ENCODE results near the gene NXNL1. TPM values are rescaled to one million over a fixed set of nuclear protein-coding genes. Genes with fewer than 3 reads are reported as not detected.
A peak's percentile ranks its signal among the peaks of the same experiment; 100 is the strongest.

NXNL1 gene
- total and polyA plus RNA-seq, 8 donors, result 0.28 TPM; not detected in 7

GRCh38 chr19:17469481-17470067 is 8.8 kb upstream of the NXNL1 start:
- ATAC-seq, result peak; percentile 83
- intact Hi-C loops (cut with DNase I), result no loop called here
- H3K36me3 ChIP-seq, result no peaks in the 10 kb centered on the region
- no peaks in the 10 kb centered on the region for H3K9me3 ChIP-seq
- H3K27ac ChIP-seq, result peak overlapping the region; percentile 78 to 82
- H3K4me3 ChIP-seq, result peak overlapping the region; percentile 73 to 81
- peaks cover 8 to 56% of the 10 kb centered on the region in 2 donors for H3K4me1 ChIP-seq
- peaks cover 0 to 4% of the 10 kb centered on the region in 2 donors for H3K27me3 ChIP-seq
- TF ChIP-seq CTCF (IDR thresholded peaks at IDR 0.05), result no peak
- peak; percentile 92 to 97 (median 96) for DNase-seq

GRCh38 chr19:17469092-17469480 is 8.4 kb upstream of the NXNL1 start:
- peak; percentile 0 for ATAC-seq
- H3K9me3 ChIP-seq, result no peaks in the 10 kb centered on the region
- H3K4me1 ChIP-seq, result peaks cover 8 to 56% of the 10 kb centered on the region in 2 donors
- intact Hi-C loops (cut with DNase I), result no loop called here
- no peak for TF ChIP-seq CTCF (IDR thresholded peaks at IDR 0.05)
- H3K4me3 ChIP-seq, result peak overlapping the region; percentile 73 to 81
- DNase-seq, result no peak
- H3K27ac ChIP-seq, result peak overlapping the region; percentile 78 to 82
- peaks cover 0 to 4% of the 10 kb centered on the region in 2 donors for H3K27me3 ChIP-seq
- H3K36me3 ChIP-seq, result no peaks in the 10 kb centered on the region

GRCh38 chr19:17468302-17469091 is 7.8 kb upstream of the NXNL1 start:
- Histone ChIP-seq H3K4me3 (peak overlapping the region; percentile 73 to 81), H3K27ac (peak overlapping the region; percentile 78 to 82), H3K9me3 (no peaks in the 10 kb centered on the region), H3K36me3 (no peaks in the 10 kb centered on the region), H3K27me3 (peaks cover 0 to 4% of the 10 kb centered on the region in 2 donors), H3K4me1 (peaks cover 8 to 54% of the 10 kb centered on the region in 2 donors)
- no peak for TF ChIP-seq CTCF (IDR thresholded peaks at IDR 0.05)
- DNase-seq, result peak in 2 of 4 donors; percentile 77 to 84
- peak; percentile 14 for ATAC-seq
- intact Hi-C loops (cut with DNase I), result no loop called here

- no peak overlapping the region for H3K27ac ChIP-seq
- intact Hi-C loops (cut with DNase I), result no loop called here
- peaks cover 0 to 4% of the 10 kb centered on the region in 2 donors for H3K27me3 ChIP-seq
- no peak for TF ChIP-seq CTCF (IDR thresholded peaks at IDR 0.05)
- H3K9me3 ChIP-seq, result no peaks in the 10 kb centered on the region
- no peak overlapping the region for H3K4me3 ChIP-seq
- ATAC-seq, result no peak
- DNase-seq, result peak in 1 of 4 donors; percentile 17
- peaks cover 8 to 46% of the 10 kb centered on the region in 2 donors for H3K4me1 ChIP-seq
- H3K36me3 ChIP-seq, result no peaks in the 10 kb centered on the region
Observed at GRCh38 chr19:17467471-17468301, 7.0 kb upstream of the NXNL1 start.

Data from left lung (tissue), 10 donors.